ENCODE data around the gene HORMAD2. TPM values are rescaled to one million over a fixed set of nuclear protein-coding genes. Genes with fewer than 3 reads are reported as not detected.

Gene HORMAD2
- total and polyA plus RNA-seq, 2 donors (not counting 1 experiment from before 2014, with no cell fraction given) = not detected

- peak overlapping the region; percentile 44 for H3K4me2 ChIP-seq (ENCODE audit: extremely low read depth, insufficient read depth, low read length)
- H3K9me3 ChIP-seq (ENCODE audit: control insufficient read depth, insufficient read depth, low read depth, low read length) = no peaks in the 10 kb centered on the region
- DNase-seq (ENCODE audit: low read depth in 2 of 2) = peak; percentile 62 to 91
- no peak overlapping the region for H2AFZ ChIP-seq (ENCODE audit: low read length)
- H3K36me3 ChIP-seq (ENCODE audit: control insufficient read depth, insufficient read depth, low read length) = no peaks in the 10 kb centered on the region
- H3K79me2 ChIP-seq (ENCODE audit: control insufficient read depth, insufficient read depth, low read length) = no peaks in the 10 kb centered on the region
- TF ChIP-seq CTCF (conservative IDR thresholded peaks at IDR 0.05 in 1 of 2, IDR thresholded peaks at IDR 0.05 in 1 of 2; ENCODE audit: low read depth in 1 of 2, low read length in 2 of 2) = no peak
- no peak for TF ChIP-seq EZH2 (IDR thresholded peaks at IDR 0.05; ENCODE audit: low read length, missing control alignments)
- no peaks in the 10 kb centered on the region for H4K20me1 ChIP-seq (ENCODE audit: control insufficient read depth, extremely low read depth, insufficient read depth, low read length)
- no peaks in the 10 kb centered on the region for H3K27me3 ChIP-seq (ENCODE audit: control insufficient read depth, insufficient read depth, low read length)
- peaks cover 43% of the 10 kb centered on the region for H3K4me1 ChIP-seq (ENCODE audit: control insufficient read depth, extremely low read depth, insufficient read depth, low read length)
- peak overlapping the region; percentile 98 for H3K27ac ChIP-seq (ENCODE audit: insufficient read depth, low read length)
- H3K4me3 ChIP-seq (replicated peaks in 1 of 4; ENCODE audit: control extremely low read depth in 1 of 4, insufficient read depth in 1 of 4, low read depth in 3 of 4, low read length in 4 of 4) = no peak overlapping the region
- H3K9ac ChIP-seq (ENCODE audit: insufficient read depth, low read length) = peak overlapping the region; percentile 71
Observed at GRCh38 chr22:30204742-30205111, 124.5 kb downstream of the HORMAD2 start.

GRCh38 chr22:30205281-30206115, 125.2 kb downstream of the HORMAD2 start:
- Histone ChIP-seq H3K36me3 (ENCODE audit: control insufficient read depth, insufficient read depth, low read length) (no peaks in the 10 kb centered on the region), H3K27me3 (ENCODE audit: control insufficient read depth, insufficient read depth, low read length) (no peaks in the 10 kb centered on the region), H4K20me1 (ENCODE audit: control insufficient read depth, extremely low read depth, insufficient read depth, low read length) (no peaks in the 10 kb centered on the region), H3K4me1 (ENCODE audit: control insufficient read depth, extremely low read depth, insufficient read depth, low read length) (peaks cover 43% of the 10 kb centered on the region), H2AFZ (ENCODE audit: low read length) (no peak overlapping the region), H3K27ac (ENCODE audit: insufficient read depth, low read length) (peak overlapping the region; percentile 98), H3K9me3 (ENCODE audit: control insufficient read depth, insufficient read depth, low read depth, low read length) (no peaks in the 10 kb centered on the region), H3K4me3 (replicated peaks in 1 of 4; ENCODE audit: control extremely low read depth in 1 of 4, insufficient read depth in 1 of 4, low read depth in 3 of 4, low read length in 4 of 4) (no peak overlapping the region), H3K79me2 (ENCODE audit: control insufficient read depth, insufficient read depth, low read length) (no peaks in the 10 kb centered on the region), H3K9ac (ENCODE audit: insufficient read depth, low read length) (peak overlapping the region; percentile 71), H3K4me2 (ENCODE audit: extremely low read depth, insufficient read depth, low read length) (peak overlapping the region; percentile 44)
- no peak for TF ChIP-seq EZH2 (IDR thresholded peaks at IDR 0.05; ENCODE audit: low read length, missing control alignments)
- no peak for TF ChIP-seq CTCF (conservative IDR thresholded peaks at IDR 0.05 in 1 of 2, IDR thresholded peaks at IDR 0.05 in 1 of 2; ENCODE audit: low read depth in 1 of 2, low read length in 2 of 2)
- DNase-seq (ENCODE audit: low read depth in 2 of 2) = peak; percentile 95 to 98

- H3K9ac ChIP-seq (ENCODE audit: insufficient read depth, low read length) = peak overlapping the region; percentile 71
Observed at GRCh38 chr22:30206944-30207343, 126.7 kb downstream of the HORMAD2 start.

More at GRCh38 chr22:30206944-30207343, 126.7 kb downstream of the HORMAD2 start:
- Histone ChIP-seq H2AFZ (ENCODE audit: low read length) (no peak overlapping the region), H3K4me3 (replicated peaks in 1 of 4; ENCODE audit: control extremely low read depth in 1 of 4, insufficient read depth in 1 of 4, low read depth in 3 of 4, low read length in 4 of 4) (no peak overlapping the region), H4K20me1 (ENCODE audit: control insufficient read depth, extremely low read depth, insufficient read depth, low read length) (no peaks in the 10 kb centered on the region), H3K4me2 (ENCODE audit: extremely low read depth, insufficient read depth, low read length) (peak overlapping the region; percentile 55), H3K27me3 (ENCODE audit: control insufficient read depth, insufficient read depth, low read length) (no peaks in the 10 kb centered on the region), H3K9me3 (ENCODE audit: control insufficient read depth, insufficient read depth, low read depth, low read length) (no peaks in the 10 kb centered on the region), H3K36me3 (ENCODE audit: control insufficient read depth, insufficient read depth, low read length) (no peaks in the 10 kb centered on the region), H3K79me2 (ENCODE audit: control insufficient read depth, insufficient read depth, low read length) (no peaks in the 10 kb centered on the region), H3K4me1 (ENCODE audit: control insufficient read depth, extremely low read depth, insufficient read depth, low read length) (peaks cover 43% of the 10 kb centered on the region), H3K27ac (ENCODE audit: insufficient read depth, low read length) (peak overlapping the region; percentile 98)
- peak; percentile 88 to 99 for DNase-seq (ENCODE audit: low read depth in 2 of 2)
- TF ChIP-seq EZH2 (IDR thresholded peaks at IDR 0.05; ENCODE audit: low read length, missing control alignments) (no peak), CTCF (conservative IDR thresholded peaks at IDR 0.05 in 1 of 2, IDR thresholded peaks at IDR 0.05 in 1 of 2; ENCODE audit: low read depth in 1 of 2, low read length in 2 of 2) (no peak)
